Body of pancreas (tissue), 4 donors: ENCODE data around the gene IL1RAPL1. TPM values are rescaled to one million over a fixed set of nuclear protein-coding genes. Genes with fewer than 3 reads are reported as not detected.

ENCODE experiments used
- ATAC-seq: fragments of 150-250 bp; one replicate; pipeline ENCODE4 v1.9.1; 2016
- DNase-seq, 4 donors: peaks; one replicate each; pipeline ENCODE4 v3.0.0-alpha.2; 2019
- H3K27ac ChIP-seq, 4 donors: fragments of 200-600 bp; sonication (generic); 1 replicate in 3 of 4; 2 replicates in 1 of 4; pipeline versions ENCODE4 v1.5.1 to v1.6.1; 2016 to 2019; ENCODE audit warnings: mild to moderate bottlenecking in 1 of 4, mixed read lengths in 1 of 4, moderate library complexity in 1 of 4
- H3K27me3 ChIP-seq, 2 donors: fragments of 200-600 bp; sonication (generic); one replicate each; pipeline ENCODE4 v1.6.0; 2016; ENCODE audit warnings: mild to moderate bottlenecking in 1 of 2
- H3K36me3 ChIP-seq, 2 donors: fragments of 200-600 bp; sonication (generic); replicated peaks in 1 of 2; 2 replicates each; pipeline ENCODE4 v1.5.1; 2016; ENCODE audit warnings: low read depth in 2 of 2; ENCODE audit not compliant: insufficient read depth in 1 of 2
- H3K4me1 ChIP-seq: fragments of 200-600 bp; sonication (generic); one replicate; pipeline ENCODE4 v1.6.0; 2016
- H3K4me3 ChIP-seq, 2 donors: fragments of 200-600 bp; sonication (generic); 1 replicate in 1 of 2; 2 replicates in 1 of 2; pipeline ENCODE4 v1.5.1; 2016 to 2019
- H3K9me3 ChIP-seq, 3 donors: fragments of 200-600 bp; sonication (generic); 1 replicate in 2 of 3; 2 replicates in 1 of 3; pipeline ENCODE4 v1.5.1; 2016
- POLR2A ChIP-seq, 3 donors: fragments of 450-650 bp; IDR thresholded peaks; one replicate each; pipeline ENCODE4 v1.6.1; 2016; ENCODE audit warnings: antibody characterized with exemption in 3 of 3, mild to moderate bottlenecking in 2 of 3
- WGBS, 2 donors: methylation state at CpG; one replicate each; pipeline ENCODE4 v1.1.5; 2017; 5-methylcytosine and 5-hydroxymethylcytosine counted together
- intact Hi-C: fragments of 100-400 bp; cut with DNase I; formaldehyde crosslinking; loops from one replicate; pipeline ENCODE4 v1.15.1; 2023
- total RNA-seq, 2 donors: library from RNA; depleted of rRNA; stranded (reverse); fragments of >200 nt; gene quantifications; one replicate each; pipeline ENCODE4 v1.1.0, GENCODE V29; 2016
- TF ChIP-seq, protein P1 (sequence below), 7 experiments: fragments of 450-650 bp in 4 of 7; fragments of 200-600 bp in 3 of 7; sonication (generic) in 3 of 7; IDR thresholded peaks; one replicate each; pipeline ENCODE4 v1.5.1; 2016 to 2019; ENCODE audit warnings: antibody characterized with exemption in 7 of 7

Gene IL1RAPL1
- total RNA-seq, 2 donors from 2014 or later, result 0.26 TPM; not detected in 1

DNA sequence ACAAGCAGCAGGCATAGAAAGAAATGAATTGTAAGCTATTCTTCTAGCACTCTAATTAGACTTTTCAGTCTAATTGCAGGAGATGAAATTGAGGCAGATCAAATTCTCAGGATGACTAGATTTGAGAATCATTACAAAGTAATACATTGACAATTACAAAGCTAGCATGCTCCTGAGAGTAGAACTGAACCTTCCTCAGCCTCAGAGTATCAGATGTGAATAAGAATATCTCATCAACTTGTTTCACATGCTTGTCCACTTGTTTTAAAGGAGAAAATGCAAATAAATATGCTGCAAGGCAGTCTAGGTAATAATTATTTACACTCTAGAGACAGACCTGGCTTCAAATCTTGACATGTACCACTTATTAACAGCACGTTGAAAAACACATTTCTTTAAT, 1137.1 kb downstream of the IL1RAPL1 start:
- TF ChIP-seq, protein P1, sequence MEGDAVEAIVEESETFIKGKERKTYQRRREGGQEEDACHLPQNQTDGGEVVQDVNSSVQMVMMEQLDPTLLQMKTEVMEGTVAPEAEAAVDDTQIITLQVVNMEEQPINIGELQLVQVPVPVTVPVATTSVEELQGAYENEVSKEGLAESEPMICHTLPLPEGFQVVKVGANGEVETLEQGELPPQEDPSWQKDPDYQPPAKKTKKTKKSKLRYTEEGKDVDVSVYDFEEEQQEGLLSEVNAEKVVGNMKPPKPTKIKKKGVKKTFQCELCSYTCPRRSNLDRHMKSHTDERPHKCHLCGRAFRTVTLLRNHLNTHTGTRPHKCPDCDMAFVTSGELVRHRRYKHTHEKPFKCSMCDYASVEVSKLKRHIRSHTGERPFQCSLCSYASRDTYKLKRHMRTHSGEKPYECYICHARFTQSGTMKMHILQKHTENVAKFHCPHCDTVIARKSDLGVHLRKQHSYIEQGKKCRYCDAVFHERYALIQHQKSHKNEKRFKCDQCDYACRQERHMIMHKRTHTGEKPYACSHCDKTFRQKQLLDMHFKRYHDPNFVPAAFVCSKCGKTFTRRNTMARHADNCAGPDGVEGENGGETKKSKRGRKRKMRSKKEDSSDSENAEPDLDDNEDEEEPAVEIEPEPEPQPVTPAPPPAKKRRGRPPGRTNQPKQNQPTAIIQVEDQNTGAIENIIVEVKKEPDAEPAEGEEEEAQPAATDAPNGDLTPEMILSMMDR (IDR thresholded peaks at IDR 0.05), result no peak
- no peak for TF ChIP-seq POLR2A (IDR thresholded peaks at IDR 0.05)
- no peak for ATAC-seq
- no peaks in the 10 kb centered on the region for H3K4me1 ChIP-seq
- H3K27ac ChIP-seq, result no peak overlapping the region
- 16 to 41% methylated on average over 1 of the region's 1 CpG for WGBS, 2 donors
- DNase-seq, result no peak
- H3K36me3 ChIP-seq, result no peaks in the 10 kb centered on the region
- H3K9me3 ChIP-seq, result no peaks in the 10 kb centered on the region
- intact Hi-C loops, result no loop called here
- H3K4me3 ChIP-seq, result no peak overlapping the region
- H3K27me3 ChIP-seq, result no peaks in the 10 kb centered on the region

DNA sequence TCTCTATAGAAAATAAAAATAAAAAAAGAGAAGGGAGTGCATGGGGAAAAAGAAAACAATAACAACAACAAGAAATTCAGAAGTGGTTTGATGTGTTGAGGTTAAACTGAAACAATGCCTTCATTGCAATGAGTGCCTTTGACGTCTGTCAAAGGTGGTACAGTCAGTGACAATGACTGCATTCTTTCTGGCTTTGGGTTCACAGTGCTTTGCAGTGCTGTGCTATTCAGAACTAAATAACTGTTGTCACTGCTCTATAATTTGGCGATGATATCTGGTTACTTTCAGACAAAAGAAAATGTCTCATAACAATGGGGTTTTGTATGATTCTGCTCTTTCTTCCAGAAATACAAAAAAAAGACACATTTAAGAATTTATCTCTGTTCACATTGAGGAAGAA, 1139.6 kb downstream of the IL1RAPL1 start:
- Histone ChIP-seq H3K4me1 (no peaks in the 10 kb centered on the region), H3K4me3 (no peak overlapping the region), H3K36me3 (no peaks in the 10 kb centered on the region), H3K9me3 (no peaks in the 10 kb centered on the region), H3K27ac (no peak overlapping the region), H3K27me3 (no peaks in the 10 kb centered on the region)
- intact Hi-C loops, result no loop called here
- 51 to 56% methylated on average over 2 of the region's 2 CpGs for WGBS, 2 donors
- DNase-seq, result no peak
- TF ChIP-seq, protein P1 (IDR thresholded peaks at IDR 0.05), result no peak
- TF ChIP-seq POLR2A (IDR thresholded peaks at IDR 0.05), result no peak
- ATAC-seq, result no peak

DNA sequence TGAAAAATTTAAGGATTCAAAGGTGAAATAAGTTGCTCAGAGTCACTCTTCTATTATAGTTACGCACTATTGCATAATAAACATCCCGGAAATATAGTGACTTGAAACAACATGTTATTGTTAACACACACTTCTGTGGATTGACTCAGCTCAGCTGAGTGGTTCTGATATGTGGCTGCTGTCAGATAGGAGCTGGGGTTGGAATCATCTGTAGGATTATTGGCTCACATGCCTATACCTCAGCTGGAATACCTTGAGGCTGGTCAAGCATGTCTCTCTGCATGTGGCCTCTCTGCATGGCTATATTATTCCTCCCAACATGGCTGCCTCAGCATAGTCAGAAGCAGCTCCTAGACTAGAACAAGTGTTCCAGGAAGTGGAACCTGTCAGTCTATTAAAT, 1141.4 kb downstream of the IL1RAPL1 start:
- Histone ChIP-seq H3K27me3 (no peaks in the 10 kb centered on the region), H3K4me3 (no peak overlapping the region), H3K27ac (no peak overlapping the region), H3K9me3 (no peaks in the 10 kb centered on the region), H3K4me1 (no peaks in the 10 kb centered on the region), H3K36me3 (no peaks in the 10 kb centered on the region)
- TF ChIP-seq, protein P1 (IDR thresholded peaks at IDR 0.05), result no peak
- no peak for TF ChIP-seq POLR2A (IDR thresholded peaks at IDR 0.05)
- 69 to 85% methylated on average over 2 of the region's 2 CpGs for WGBS, 2 donors
- intact Hi-C loops, result no loop called here
- ATAC-seq (no peak), DNase-seq (no peak)

DNA sequence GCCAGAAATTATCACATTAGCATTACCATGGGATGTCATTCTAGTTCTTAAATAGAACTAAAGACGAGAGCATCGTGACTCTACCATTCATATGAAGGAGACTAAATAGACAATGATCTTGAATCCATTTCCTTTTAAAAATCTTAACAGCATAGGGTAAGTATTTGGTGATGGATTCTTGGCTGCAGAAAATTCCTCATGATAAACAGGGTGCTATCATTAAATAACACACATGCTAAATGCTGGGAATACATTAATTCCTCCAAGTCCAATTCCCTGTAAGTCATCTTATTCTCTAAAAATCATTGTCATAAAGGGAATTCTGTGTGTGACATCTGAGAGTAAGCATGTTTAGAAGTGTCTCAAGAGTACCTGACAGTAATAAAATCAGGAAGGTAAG, 1157.7 kb downstream of the IL1RAPL1 start:
- ATAC-seq (no peak), DNase-seq (no peak)
- no peak overlapping the region for H3K27ac ChIP-seq
- intact Hi-C loops, result no loop called here
- 74 to 90% methylated on average over 2 of the region's 2 CpGs for WGBS, 2 donors
- H3K4me3 ChIP-seq, result no peak overlapping the region
- H3K27me3 ChIP-seq, result no peaks in the 10 kb centered on the region
- TF ChIP-seq, protein P1 (IDR thresholded peaks at IDR 0.05), result no peak
- TF ChIP-seq POLR2A (IDR thresholded peaks at IDR 0.05), result no peak
- H3K36me3 ChIP-seq, result no peaks in the 10 kb centered on the region
- H3K9me3 ChIP-seq, result no peaks in the 10 kb centered on the region
- H3K4me1 ChIP-seq, result no peaks in the 10 kb centered on the region

DNA sequence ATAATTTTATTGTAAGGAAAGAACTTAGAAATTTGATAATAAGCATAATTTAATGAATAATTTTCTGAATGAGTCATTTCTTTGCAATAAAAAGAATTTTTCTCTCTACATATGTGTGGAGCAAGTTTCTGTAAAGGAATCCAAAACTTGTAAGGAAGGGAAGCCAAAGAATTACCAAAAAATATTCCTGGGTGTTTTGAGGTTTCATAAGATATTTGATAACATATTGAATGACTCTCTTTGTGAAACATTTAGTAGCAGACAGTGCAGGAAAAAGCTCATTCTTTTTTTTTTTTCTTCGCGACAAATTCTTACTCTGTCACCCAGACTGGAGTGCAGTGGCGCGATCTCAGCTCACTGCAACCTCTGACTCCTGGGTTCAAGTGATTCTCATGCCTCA, 1159.1 kb downstream of the IL1RAPL1 start:
- Histone ChIP-seq H3K27ac (no peak overlapping the region), H3K27me3 (no peaks in the 10 kb centered on the region), H3K4me1 (no peaks in the 10 kb centered on the region), H3K4me3 (no peak overlapping the region), H3K9me3 (no peaks in the 10 kb centered on the region), H3K36me3 (no peaks in the 10 kb centered on the region)
- no peak for TF ChIP-seq POLR2A (IDR thresholded peaks at IDR 0.05)
- ATAC-seq (no peak), DNase-seq (no peak)
- 64 to 88% methylated on average over 4 of the region's 4 CpGs for WGBS, 2 donors
- intact Hi-C loops, result no loop called here
